Measurements from ENCODE around the gene IL4.

- TF ChIP-seq CTCF (IDR thresholded peaks at IDR 0.05; ENCODE audit: low read depth, low read length) (no peak), POLR2A (IDR thresholded peaks at IDR 0.05; ENCODE audit: extremely low read depth, insufficient read length) (no peak), MAX (IDR thresholded peaks at IDR 0.05; ENCODE audit: low read depth, low read length) (no peak), MYC (IDR thresholded peaks at IDR 0.05; ENCODE audit: low read depth, low read length) (no peak)
Observed at GRCh38 chr5:132725745-132726144, 52.0 kb downstream of the IL4 start.
